Measurements from ENCODE around the gene DCTN1.

DCTN1 gene

DNA sequence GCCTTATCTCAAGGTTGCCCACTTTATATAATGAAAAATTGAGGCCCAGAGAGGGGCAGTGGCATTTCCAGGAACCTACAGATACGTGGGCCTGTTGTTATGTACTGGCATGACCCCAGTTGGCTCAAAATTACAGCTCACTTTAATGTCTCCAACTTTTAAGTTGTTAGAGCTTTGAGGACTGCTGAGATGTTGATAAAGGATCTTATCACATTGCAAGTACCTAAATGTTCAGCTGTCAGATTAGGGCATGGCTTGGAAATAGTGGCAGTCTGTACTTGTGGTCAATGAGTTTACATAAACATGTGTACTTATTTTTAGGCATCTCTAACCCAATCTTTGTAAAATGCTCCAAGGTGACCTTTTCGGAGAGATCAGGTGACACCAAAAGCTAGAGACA, 51.5 kb downstream of the DCTN1 start:
- no peak overlapping the region for H3K4me3 ChIP-seq (ENCODE audit: low read depth, low read length)
- TF ChIP-seq, protein P1, sequence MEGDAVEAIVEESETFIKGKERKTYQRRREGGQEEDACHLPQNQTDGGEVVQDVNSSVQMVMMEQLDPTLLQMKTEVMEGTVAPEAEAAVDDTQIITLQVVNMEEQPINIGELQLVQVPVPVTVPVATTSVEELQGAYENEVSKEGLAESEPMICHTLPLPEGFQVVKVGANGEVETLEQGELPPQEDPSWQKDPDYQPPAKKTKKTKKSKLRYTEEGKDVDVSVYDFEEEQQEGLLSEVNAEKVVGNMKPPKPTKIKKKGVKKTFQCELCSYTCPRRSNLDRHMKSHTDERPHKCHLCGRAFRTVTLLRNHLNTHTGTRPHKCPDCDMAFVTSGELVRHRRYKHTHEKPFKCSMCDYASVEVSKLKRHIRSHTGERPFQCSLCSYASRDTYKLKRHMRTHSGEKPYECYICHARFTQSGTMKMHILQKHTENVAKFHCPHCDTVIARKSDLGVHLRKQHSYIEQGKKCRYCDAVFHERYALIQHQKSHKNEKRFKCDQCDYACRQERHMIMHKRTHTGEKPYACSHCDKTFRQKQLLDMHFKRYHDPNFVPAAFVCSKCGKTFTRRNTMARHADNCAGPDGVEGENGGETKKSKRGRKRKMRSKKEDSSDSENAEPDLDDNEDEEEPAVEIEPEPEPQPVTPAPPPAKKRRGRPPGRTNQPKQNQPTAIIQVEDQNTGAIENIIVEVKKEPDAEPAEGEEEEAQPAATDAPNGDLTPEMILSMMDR (conservative IDR thresholded peaks at IDR 0.05; ENCODE audit: low read depth, low read length), result no peak
- no peak for DNase-seq (ENCODE audit: low read depth)

DNA sequence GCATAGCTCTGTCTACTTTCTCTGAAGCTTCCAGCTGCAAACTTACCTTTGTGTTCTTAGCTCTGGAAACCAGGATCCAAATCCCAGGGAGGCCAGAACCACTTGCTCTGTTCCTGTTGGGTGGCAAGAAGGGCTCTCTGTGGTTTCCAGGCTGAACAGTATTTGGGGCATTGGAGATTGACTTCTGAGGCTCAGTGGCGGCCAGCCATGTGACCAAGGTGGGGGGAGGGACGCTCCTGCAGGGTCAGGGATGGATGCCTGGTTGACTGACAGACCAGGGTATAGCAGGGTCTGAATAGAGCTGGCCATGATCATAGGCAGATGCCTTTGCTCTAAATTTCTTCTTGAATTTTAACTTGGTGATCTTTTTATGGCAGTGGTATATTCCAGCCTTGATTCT, 52.0 kb downstream of the DCTN1 start:
- TF ChIP-seq, protein P1 (conservative IDR thresholded peaks at IDR 0.05; ENCODE audit: low read depth, low read length), result no peak
- H3K4me3 ChIP-seq (ENCODE audit: low read depth, low read length), result no peak overlapping the region
- no peak for DNase-seq (ENCODE audit: low read depth)

DNA sequence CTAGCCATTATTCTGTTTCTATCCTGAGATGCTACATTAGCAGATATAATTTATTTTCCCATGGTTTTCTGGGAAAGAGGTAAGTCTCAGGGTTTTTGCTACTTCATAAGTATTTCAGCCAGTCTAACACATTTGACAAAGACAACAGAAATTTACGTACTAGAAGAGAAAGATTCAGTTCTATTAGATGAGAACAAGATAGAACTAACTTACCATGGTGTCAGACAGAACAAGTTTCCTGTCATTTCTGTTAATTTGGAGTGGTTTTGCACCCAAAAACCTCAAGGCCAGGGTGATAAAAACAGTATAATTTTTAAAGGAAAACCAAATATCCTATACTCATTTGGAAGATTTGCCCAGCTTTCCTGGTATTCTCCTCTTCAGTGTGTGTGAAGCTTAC, 52.5 kb downstream of the DCTN1 start:
- H3K4me3 ChIP-seq (ENCODE audit: low read depth, low read length), result no peak overlapping the region
- DNase-seq (ENCODE audit: low read depth), result no peak
- TF ChIP-seq, protein P1 (conservative IDR thresholded peaks at IDR 0.05; ENCODE audit: low read depth, low read length), result no peak

DNA sequence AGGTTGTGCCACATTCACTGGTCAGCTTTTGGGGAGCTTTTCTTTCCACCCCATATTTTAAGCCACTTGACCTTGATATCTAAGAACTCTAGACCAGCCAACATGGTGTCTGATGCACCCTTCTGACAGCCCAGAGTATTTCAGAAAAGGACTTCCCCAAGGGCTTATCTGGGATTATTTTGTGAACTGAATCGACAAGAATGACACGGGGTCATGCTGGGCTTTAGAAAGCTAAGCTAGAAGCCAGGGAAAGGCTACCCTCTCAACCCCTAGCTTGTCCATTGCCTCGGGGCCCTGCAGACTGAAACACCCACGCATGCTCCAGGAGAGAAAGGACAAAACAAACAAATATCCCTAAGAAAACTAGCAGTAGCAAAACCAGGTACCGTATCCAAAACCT, 52.9 kb downstream of the DCTN1 start:
- TF ChIP-seq, protein P1 (conservative IDR thresholded peaks at IDR 0.05; ENCODE audit: low read depth, low read length), result no peak

DNA sequence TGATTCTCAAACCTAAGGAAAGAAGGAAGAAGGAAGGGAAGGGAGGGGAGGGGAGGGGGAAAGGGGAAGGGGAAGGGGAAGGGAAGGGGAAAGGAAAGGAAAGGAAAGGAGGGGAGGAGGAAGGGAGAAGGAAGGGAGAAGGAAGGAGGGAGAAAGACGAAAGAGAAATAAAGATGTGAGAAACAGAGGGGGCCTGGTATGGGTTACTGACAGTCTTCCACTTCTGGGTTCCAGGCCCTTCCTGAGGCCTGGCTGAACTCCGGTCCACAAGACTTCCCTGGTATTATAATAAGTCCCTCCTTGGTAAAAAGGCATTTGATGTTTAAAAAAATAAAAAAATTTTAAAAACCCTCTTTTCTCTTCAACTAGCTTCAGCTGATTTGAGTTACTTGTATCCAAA, 54.3 kb downstream of the DCTN1 start:
- no peak for DNase-seq (ENCODE audit: low read depth)
- no peak overlapping the region for H3K4me3 ChIP-seq (ENCODE audit: low read depth, low read length)
- TF ChIP-seq, protein P1 (conservative IDR thresholded peaks at IDR 0.05; ENCODE audit: low read depth, low read length), result no peak

More for the DNA sequence above, 52.9 kb downstream of the DCTN1 start:
- H3K4me3 ChIP-seq (ENCODE audit: low read depth, low read length), result no peak overlapping the region
- DNase-seq (ENCODE audit: low read depth), result no peak

DNA sequence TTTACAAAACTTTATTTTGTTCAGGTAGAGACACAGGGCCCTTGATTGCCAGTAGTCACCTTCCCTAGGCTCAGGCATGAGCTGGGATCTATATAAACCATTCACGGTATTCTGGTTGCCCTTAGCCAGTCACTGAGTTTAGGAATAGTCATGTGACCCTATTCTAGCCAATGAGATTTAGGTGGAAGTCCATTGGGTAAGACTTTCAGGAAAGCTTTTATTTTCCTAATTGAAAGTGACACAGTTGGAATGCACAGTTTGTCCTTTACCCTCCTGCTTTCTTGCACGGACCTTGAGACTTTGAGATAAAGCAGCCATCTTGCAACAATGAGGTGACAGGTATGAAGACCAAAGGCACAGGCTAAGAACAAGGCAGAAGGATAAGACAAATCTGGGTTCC, 58.4 kb downstream of the DCTN1 start:
- no peak for DNase-seq (ENCODE audit: low read depth)
- TF ChIP-seq, protein P1 (conservative IDR thresholded peaks at IDR 0.05; ENCODE audit: low read depth, low read length), result no peak
- no peak overlapping the region for H3K4me3 ChIP-seq (ENCODE audit: low read depth, low read length)

DNA sequence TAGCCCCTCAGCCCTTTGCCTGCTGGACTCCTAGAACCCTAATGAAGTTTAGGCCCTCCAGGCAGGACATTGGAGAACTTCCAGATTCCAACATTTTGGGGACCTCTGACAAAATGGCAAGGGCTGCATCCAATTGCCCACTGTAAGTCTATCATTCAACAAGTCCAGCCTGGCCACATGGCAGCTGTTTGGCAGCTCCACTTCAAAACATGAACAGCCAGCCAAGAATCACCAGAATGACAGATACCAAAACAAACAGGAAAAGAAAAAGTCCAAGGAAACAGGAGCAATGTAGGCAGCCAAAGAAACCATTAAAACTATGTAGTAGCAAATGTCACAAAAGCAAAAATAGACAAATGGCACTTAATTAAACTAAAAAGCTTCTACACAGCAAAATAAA, 62.4 kb downstream of the DCTN1 start:
- no peak overlapping the region for H3K4me3 ChIP-seq (ENCODE audit: low read depth, low read length)
- DNase-seq (ENCODE audit: low read depth), result no peak
- TF ChIP-seq, protein P1 (conservative IDR thresholded peaks at IDR 0.05; ENCODE audit: low read depth, low read length), result no peak
